Endodermal cell (in vitro differentiated cells): ENCODE measurements around the gene DAP. TPM values are rescaled to one million over a fixed set of nuclear protein-coding genes. Genes with fewer than 3 reads are reported as not detected.

ENCODE experiments used
- DNase-seq: peaks from one replicate; pipeline ENCODE4 v3.0.0-alpha.2; 2017
- H3K27ac ChIP-seq: 2 replicates; pipeline ENCODE4 v1.5.1; 2013; ENCODE audit warnings: mild to moderate bottlenecking, low read depth, low read length, moderate library complexity
- H3K27me3 ChIP-seq: 2 replicates; pipeline ENCODE4 v1.6.1; 2013; ENCODE audit warnings: mild to moderate bottlenecking, low read length, moderate library complexity; ENCODE audit not compliant: insufficient read depth, control insufficient read depth, poor library complexity, severe bottlenecking
- H3K36me3 ChIP-seq: 2 replicates; pipeline ENCODE4 v1.7.0; 2013; ENCODE audit warnings: mild to moderate bottlenecking, low read length, moderate library complexity; ENCODE audit not compliant: control insufficient read depth, insufficient read depth
- H3K4me1 ChIP-seq: one replicate; pipeline ENCODE4 v1.7.0; 2013; ENCODE audit warnings: low read length; ENCODE audit not compliant: control insufficient read depth, insufficient read depth
- H3K4me3 ChIP-seq: 2 replicates; pipeline ENCODE4 v1.5.1; 2013; ENCODE audit warnings: mild to moderate bottlenecking, low read length, moderate library complexity
- H3K9ac ChIP-seq: 2 replicates; pipeline ENCODE4 v1.6.1; 2013; ENCODE audit warnings: mild to moderate bottlenecking, low read length, moderate library complexity; ENCODE audit not compliant: poor library complexity, severe bottlenecking; ENCODE audit errors: extremely low read depth
- H3K9me3 ChIP-seq: 2 replicates; pipeline ENCODE4 v1.6.1; 2013; ENCODE audit warnings: mild to moderate bottlenecking, low read length, moderate library complexity; ENCODE audit not compliant: control insufficient read depth
- H3K27ac Mint-ChIP-seq: 2 replicates; pipeline ENCODE4 v1.8.0; 2020; ENCODE audit warnings: mixed read lengths
- H3K27me3 Mint-ChIP-seq: 2 replicates; pipeline ENCODE4 v1.8.0; 2021; ENCODE audit warnings: mild to moderate bottlenecking, mixed read lengths; ENCODE audit not compliant: insufficient read depth
- H3K36me3 Mint-ChIP-seq: 2 replicates; pipeline ENCODE4 v1.8.0; 2020; ENCODE audit warnings: low read depth, mixed read lengths
- H3K4me1 Mint-ChIP-seq: 2 replicates; pipeline ENCODE4 v1.8.0; 2020; ENCODE audit warnings: mixed read lengths
- H3K4me3 Mint-ChIP-seq: 2 replicates; pipeline ENCODE4 v1.8.0; 2020; ENCODE audit warnings: mild to moderate bottlenecking, moderate library complexity, mixed read lengths
- H3K9me3 Mint-ChIP-seq: 2 replicates; pipeline ENCODE4 v1.8.0; 2020; ENCODE audit warnings: mild to moderate bottlenecking, mixed read lengths
- CTCF ChIP-seq: fragments of 200-600 bp; sonication (generic); conservative IDR thresholded peaks from 2 replicates; pipeline ENCODE4 v1.5.0; 2021; ENCODE audit warnings: antibody characterized with exemption, mild to moderate bottlenecking
- WGBS, 2 experiments: methylation state at CpG; one replicate each; pipeline versions ENCODE4 v1.1.5 to v1.1.7; 2013; ENCODE audit warnings: missing lambda C conversion rate in 2 of 2, mixed read lengths in 1 of 2; ENCODE audit not compliant: insufficient coverage in 1 of 2, insufficient read length in 1 of 2; 5-methylcytosine and 5-hydroxymethylcytosine counted together
- total RNA-seq, 2 donors: library from RNA; stranded (reverse); fragmentation: NEBNext Ultra II Directional in 1 of 2; extraction: Animal tissue kit (Norgen Biotek cat#: 25700) in 1 of 2; gene quantifications; 2 replicates in 1 of 2; 3 replicates in 1 of 2; pipeline ENCODE4 v1.2.1, GENCODE V29; 2021

The DAP gene
- total RNA-seq, 2 donors from 2014 or later = 77.7 to 106 TPM

- Mint-ChIP-seq H3K27me3 (peaks cover 3% of the 10 kb centered on the region), H3K4me3 (no peak overlapping the region), H3K27ac (no peak overlapping the region), H3K4me1 (no peaks in the 10 kb centered on the region), H3K9me3 (peaks cover 6% of the 10 kb centered on the region), H3K36me3 (peaks cover 32% of the 10 kb centered on the region)
- H3K4me3 ChIP-seq = no peak overlapping the region
- WGBS, 2 experiments = 92 to 95% methylated on average over 4 of the region's 4 CpGs
- H3K9ac ChIP-seq = no peak overlapping the region
- DNase-seq = no peak
- H3K9me3 ChIP-seq = peaks cover 7% of the 10 kb centered on the region
- H3K27me3 ChIP-seq = no peaks in the 10 kb centered on the region
- peaks cover 44% of the 10 kb centered on the region for H3K36me3 ChIP-seq
- no peaks in the 10 kb centered on the region for H3K4me1 ChIP-seq
- no peak overlapping the region for H3K27ac ChIP-seq
- TF ChIP-seq CTCF = no peak
Observed at GRCh38 chr5:10676224-10676623, 84.8 kb downstream of the DAP start.

GRCh38 chr5:10675177-10675700 lies 85.8 kb downstream of the DAP start:
- peaks cover 6% of the 10 kb centered on the region for H3K9me3 Mint-ChIP-seq
- H3K36me3 Mint-ChIP-seq = peaks cover 24% of the 10 kb centered on the region
- no peaks in the 10 kb centered on the region for H3K4me1 Mint-ChIP-seq
- no peak overlapping the region for H3K27ac Mint-ChIP-seq
- no peak overlapping the region for H3K4me3 Mint-ChIP-seq
- no peak for DNase-seq
- Histone ChIP-seq H3K27ac (no peak overlapping the region), H3K36me3 (peaks cover 34% of the 10 kb centered on the region), H3K4me3 (no peak overlapping the region), H3K9ac (no peak overlapping the region), H3K9me3 (peaks cover 7% of the 10 kb centered on the region), H3K4me1 (no peaks in the 10 kb centered on the region), H3K27me3 (no peaks in the 10 kb centered on the region)
- TF ChIP-seq CTCF = no peak
- H3K27me3 Mint-ChIP-seq = peaks cover 3% of the 10 kb centered on the region
- 90 to 94% methylated on average over 13 to 14 of the region's 14 CpGs for WGBS, 2 experiments

- Mint-ChIP-seq H3K4me1 (no peaks in the 10 kb centered on the region), H3K27me3 (peaks cover 3% of the 10 kb centered on the region), H3K4me3 (no peak overlapping the region), H3K36me3 (peaks cover 18% of the 10 kb centered on the region), H3K27ac (no peak overlapping the region), H3K9me3 (peaks cover 6% of the 10 kb centered on the region)
- Histone ChIP-seq H3K9ac (no peak overlapping the region), H3K4me3 (no peak overlapping the region), H3K9me3 (peaks cover 7% of the 10 kb centered on the region), H3K36me3 (peaks cover 27% of the 10 kb centered on the region), H3K27ac (no peak overlapping the region), H3K4me1 (no peaks in the 10 kb centered on the region), H3K27me3 (no peaks in the 10 kb centered on the region)
- DNase-seq = peak; percentile 31
- WGBS, 2 experiments = 86 to 94% methylated on average over 5 to 6 of the region's 6 CpGs
- TF ChIP-seq CTCF = no peak
Observed at GRCh38 chr5:10674582-10674981, 86.5 kb downstream of the DAP start.
